ENCODE data around the gene MAP2K2. TPM values are rescaled to one million over a fixed set of nuclear protein-coding genes. Genes with fewer than 3 reads are reported as not detected.

Gene MAP2K2
- total and polyA plus RNA-seq, 2 donors (not counting 1 experiment from before 2014, with no cell fraction given): 138 to 181 TPM

DNA sequence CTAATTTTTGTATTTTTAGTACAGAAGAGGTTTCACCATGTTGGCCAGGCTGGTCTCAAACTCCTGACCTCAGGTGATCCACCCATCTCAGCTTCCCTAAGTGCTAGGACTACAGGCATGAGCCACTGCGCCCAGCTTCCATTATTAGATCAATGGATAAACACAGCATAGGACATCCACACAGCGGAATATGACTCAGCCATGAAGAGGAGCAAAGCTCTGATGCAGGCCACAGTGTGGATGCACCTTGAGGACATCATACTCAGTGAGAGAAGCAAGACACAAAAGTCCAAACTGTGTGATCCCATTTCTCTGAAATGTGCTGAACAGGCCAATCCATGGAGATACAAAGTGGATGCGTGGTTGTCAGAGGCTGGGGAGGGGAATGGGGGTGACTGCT is 52.3 kb downstream of the MAP2K2 start:
- H3K79me2 ChIP-seq (ENCODE audit: control insufficient read depth, insufficient read depth, low read length): peaks cover 10% of the 10 kb centered on the region
- H3K4me1 ChIP-seq (ENCODE audit: control insufficient read depth in 2 of 2, insufficient read depth in 2 of 2, low read length in 2 of 2): peaks cover 19 to 23% of the 10 kb centered on the region in 2 donors
- intact Hi-C loops (cut with micrococcal nuclease): no loop called here
- ChIA-PET CTCF (no interaction called here), POLR2A (no interaction called here)
- TF ChIP-seq EZH2 (IDR thresholded peaks at IDR 0.05; ENCODE audit: borderline replicate concordance, insufficient read depth, low read depth, low read length, poor library complexity, severe bottlenecking) (no peak), CTCF (IDR thresholded peaks at IDR 0.05) (no peak)
- H3K4me3 ChIP-seq (ENCODE audit: control extremely low read depth in 1 of 5, extremely low read depth in 1 of 5, insufficient read depth in 1 of 5, low read depth in 2 of 5, low read length in 4 of 5): no peak overlapping the region
- no peaks in the 10 kb centered on the region for H4K20me1 ChIP-seq (ENCODE audit: control insufficient read depth, insufficient read depth, low read length, poor library complexity, severe bottlenecking)
- 100% methylated on average over 2 of the region's 3 CpGs for WGBS (ENCODE audit: insufficient coverage)
- H3K27ac Mint-ChIP-seq: no peak overlapping the region
- DNase-seq (no peak), ATAC-seq (ENCODE audit: low read depth) (no peak)
- no peak overlapping the region for H3K27ac ChIP-seq (ENCODE audit: low read length in 2 of 2)
- no peaks in the 10 kb centered on the region for H3K9me3 ChIP-seq (ENCODE audit: control extremely low read depth in 1 of 3, control insufficient read depth in 2 of 3, insufficient read depth in 1 of 3, low read length in 2 of 3)
- peaks cover 16% of the 10 kb centered on the region for H3K4me1 Mint-ChIP-seq
- H3K27me3 ChIP-seq (replicated peaks in 1 of 4; ENCODE audit: control extremely low read depth in 1 of 4, control insufficient read depth in 3 of 4, insufficient read depth in 4 of 4, low read length in 3 of 4): no peaks in the 10 kb centered on the region
- no peak overlapping the region for H3K4me3 Mint-ChIP-seq
- no peak overlapping the region for H3K9ac ChIP-seq (ENCODE audit: low read length)
- H3K27me3 Mint-ChIP-seq: no peaks in the 10 kb centered on the region
- H2AFZ ChIP-seq (ENCODE audit: insufficient read depth, low read depth, low read length, poor library complexity, severe bottlenecking): no peak overlapping the region
- no peaks in the 10 kb centered on the region for H3K9me3 Mint-ChIP-seq (ENCODE audit: insufficient read depth)
- H3K4me2 ChIP-seq (replicated peaks; ENCODE audit: low read depth, low read length, poor library complexity, severe bottlenecking): no peak overlapping the region
- H3K36me3 ChIP-seq (replicated peaks in 1 of 2; ENCODE audit: control extremely low read depth in 1 of 2, control insufficient read depth in 1 of 2, extremely low read depth in 1 of 2, insufficient read depth in 2 of 2, low read length in 1 of 2): no peaks in the 10 kb centered on the region

GRCh38 chr19:4069331-4069959 is 54.5 kb downstream of the MAP2K2 start:
- Histone ChIP-seq H3K4me3 (ENCODE audit: control extremely low read depth in 1 of 5, extremely low read depth in 1 of 5, insufficient read depth in 1 of 5, low read depth in 2 of 5, low read length in 4 of 5) (peak overlapping the region in 1 of 5 experiments; percentile 38), H3K79me2 (ENCODE audit: control insufficient read depth, insufficient read depth, low read length) (peaks cover 16% of the 10 kb centered on the region), H3K9ac (ENCODE audit: low read length) (no peak overlapping the region), H3K27ac (ENCODE audit: low read length in 2 of 2) (no peak overlapping the region), H3K36me3 (replicated peaks in 1 of 2; ENCODE audit: control extremely low read depth in 1 of 2, control insufficient read depth in 1 of 2, extremely low read depth in 1 of 2, insufficient read depth in 2 of 2, low read length in 1 of 2) (no peaks in the 10 kb centered on the region), H2AFZ (ENCODE audit: insufficient read depth, low read depth, low read length, poor library complexity, severe bottlenecking) (no peak overlapping the region), H3K27me3 (replicated peaks in 1 of 4; ENCODE audit: control extremely low read depth in 1 of 4, control insufficient read depth in 3 of 4, insufficient read depth in 4 of 4, low read length in 3 of 4) (no peaks in the 10 kb centered on the region), H3K9me3 (ENCODE audit: control extremely low read depth in 1 of 3, control insufficient read depth in 2 of 3, insufficient read depth in 1 of 3, low read length in 2 of 3) (no peaks in the 10 kb centered on the region), H4K20me1 (ENCODE audit: control insufficient read depth, insufficient read depth, low read length, poor library complexity, severe bottlenecking) (peaks cover 7% of the 10 kb centered on the region), H3K4me1 (ENCODE audit: control insufficient read depth in 2 of 2, insufficient read depth in 2 of 2, low read length in 2 of 2) (peaks cover 20 to 25% of the 10 kb centered on the region in 2 donors), H3K4me2 (replicated peaks; ENCODE audit: low read depth, low read length, poor library complexity, severe bottlenecking) (peak overlapping the region; percentile 95)
- 56% methylated on average over 6 of the region's 12 CpGs for WGBS (ENCODE audit: insufficient coverage)
- Mint-ChIP-seq H3K4me1 (peaks cover 15% of the 10 kb centered on the region), H3K27ac (peak overlapping the region; percentile 71), H3K9me3 (ENCODE audit: insufficient read depth) (no peaks in the 10 kb centered on the region), H3K27me3 (no peaks in the 10 kb centered on the region), H3K4me3 (peak overlapping the region; percentile 59)
- ChIA-PET POLR2A (interaction anchor here (0.7 kb wide), 1 partner anchor 40 kb away, joined by 3 read pairs; no protein-coding TSS in a partner anchor), CTCF (interaction anchor here (0.7 kb wide), 1 partner anchor 71 kb away, joined by 3 read pairs; no protein-coding TSS in a partner anchor)
- intact Hi-C loops (cut with micrococcal nuclease): loop anchor here (5.0 to 10.0 kb wide), 2 partner anchors 113 to 895 kb away; partner anchors contain the start of genes ANKRD24, S1PR4 and SIRT6
- DNase-seq (peak; percentile 50), ATAC-seq (ENCODE audit: low read depth) (no peak)
- TF ChIP-seq EZH2 (IDR thresholded peaks at IDR 0.05; ENCODE audit: borderline replicate concordance, insufficient read depth, low read depth, low read length, poor library complexity, severe bottlenecking) (no peak), CTCF (IDR thresholded peaks at IDR 0.05) (no peak)

Data from B cell (primary cell).